Measurements from ENCODE around the gene SUGP2. TPM values are rescaled to one million over a fixed set of nuclear protein-coding genes. Genes with fewer than 3 reads are reported as not detected.
A peak's percentile ranks its signal among the peaks of the same experiment; 100 is the strongest.

The SUGP2 gene
- total RNA-seq, 1 donor from 2014 or later: 72.6 TPM

DNA sequence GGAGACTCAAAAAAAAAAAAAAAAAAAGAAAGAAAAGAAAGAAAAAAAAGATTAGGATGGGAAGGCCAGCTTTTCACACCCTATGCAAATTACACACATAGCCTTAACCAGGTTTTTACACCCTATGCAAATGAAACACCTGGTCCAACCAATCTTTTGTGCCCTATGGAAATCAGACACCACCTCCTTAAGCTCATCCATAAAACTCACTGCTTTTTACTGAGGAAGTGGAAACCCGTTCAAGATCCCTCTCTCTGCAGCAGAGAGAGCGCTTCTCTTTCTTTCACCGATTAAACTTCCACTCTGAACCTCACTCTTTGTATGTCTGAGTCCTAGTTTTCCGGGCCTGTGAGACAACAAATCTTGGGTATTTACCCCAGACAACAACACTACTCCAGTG lies 67.0 kb downstream of the SUGP2 start:
- TF ChIP-seq, protein P1, sequence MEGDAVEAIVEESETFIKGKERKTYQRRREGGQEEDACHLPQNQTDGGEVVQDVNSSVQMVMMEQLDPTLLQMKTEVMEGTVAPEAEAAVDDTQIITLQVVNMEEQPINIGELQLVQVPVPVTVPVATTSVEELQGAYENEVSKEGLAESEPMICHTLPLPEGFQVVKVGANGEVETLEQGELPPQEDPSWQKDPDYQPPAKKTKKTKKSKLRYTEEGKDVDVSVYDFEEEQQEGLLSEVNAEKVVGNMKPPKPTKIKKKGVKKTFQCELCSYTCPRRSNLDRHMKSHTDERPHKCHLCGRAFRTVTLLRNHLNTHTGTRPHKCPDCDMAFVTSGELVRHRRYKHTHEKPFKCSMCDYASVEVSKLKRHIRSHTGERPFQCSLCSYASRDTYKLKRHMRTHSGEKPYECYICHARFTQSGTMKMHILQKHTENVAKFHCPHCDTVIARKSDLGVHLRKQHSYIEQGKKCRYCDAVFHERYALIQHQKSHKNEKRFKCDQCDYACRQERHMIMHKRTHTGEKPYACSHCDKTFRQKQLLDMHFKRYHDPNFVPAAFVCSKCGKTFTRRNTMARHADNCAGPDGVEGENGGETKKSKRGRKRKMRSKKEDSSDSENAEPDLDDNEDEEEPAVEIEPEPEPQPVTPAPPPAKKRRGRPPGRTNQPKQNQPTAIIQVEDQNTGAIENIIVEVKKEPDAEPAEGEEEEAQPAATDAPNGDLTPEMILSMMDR (IDR thresholded peaks at IDR 0.05): no peak
- intact Hi-C loops (cut with DNase I): no loop called here

DNA sequence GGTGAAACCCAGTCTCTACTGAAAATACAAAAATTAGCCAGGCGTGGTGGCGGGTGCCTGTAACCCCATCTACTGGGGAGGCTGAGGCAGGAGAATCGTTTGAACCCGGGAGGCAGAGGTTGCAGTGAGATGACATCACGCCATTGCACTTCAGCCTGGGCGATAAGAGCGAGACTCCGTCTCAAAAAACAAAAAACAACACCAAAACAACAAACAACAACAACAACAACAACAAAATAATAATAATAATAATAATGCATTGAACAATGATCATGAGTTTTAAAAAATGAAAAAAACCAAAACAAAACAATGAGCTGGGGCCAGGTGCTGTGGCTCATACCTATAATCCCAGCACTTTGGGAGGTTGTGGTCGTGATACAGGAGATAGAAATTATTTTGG lies 69.2 kb downstream of the SUGP2 start:
- Histone ChIP-seq H3K9me3 (no peaks in the 10 kb centered on the region), H3K36me3 (no peaks in the 10 kb centered on the region), H3K4me3 (no peak overlapping the region), H3K27ac (no peak overlapping the region), H3K4me1 (peaks cover 19% of the 10 kb centered on the region), H3K27me3 (ENCODE audit: low read depth) (peaks cover 8% of the 10 kb centered on the region)
- DNase-seq (no peak), ATAC-seq (no peak)
- intact Hi-C loops (cut with DNase I): no loop called here
- TF ChIP-seq, protein P1 (IDR thresholded peaks at IDR 0.05): no peak

More for the DNA sequence above, 67.0 kb downstream of the SUGP2 start:
- ATAC-seq (no peak), DNase-seq (no peak)
- Histone ChIP-seq H3K27ac (peak overlapping the region; percentile 80), H3K9me3 (no peaks in the 10 kb centered on the region), H3K4me3 (no peak overlapping the region), H3K27me3 (ENCODE audit: low read depth) (peaks cover 7% of the 10 kb centered on the region), H3K4me1 (peaks cover 35% of the 10 kb centered on the region), H3K36me3 (no peaks in the 10 kb centered on the region)

DNA sequence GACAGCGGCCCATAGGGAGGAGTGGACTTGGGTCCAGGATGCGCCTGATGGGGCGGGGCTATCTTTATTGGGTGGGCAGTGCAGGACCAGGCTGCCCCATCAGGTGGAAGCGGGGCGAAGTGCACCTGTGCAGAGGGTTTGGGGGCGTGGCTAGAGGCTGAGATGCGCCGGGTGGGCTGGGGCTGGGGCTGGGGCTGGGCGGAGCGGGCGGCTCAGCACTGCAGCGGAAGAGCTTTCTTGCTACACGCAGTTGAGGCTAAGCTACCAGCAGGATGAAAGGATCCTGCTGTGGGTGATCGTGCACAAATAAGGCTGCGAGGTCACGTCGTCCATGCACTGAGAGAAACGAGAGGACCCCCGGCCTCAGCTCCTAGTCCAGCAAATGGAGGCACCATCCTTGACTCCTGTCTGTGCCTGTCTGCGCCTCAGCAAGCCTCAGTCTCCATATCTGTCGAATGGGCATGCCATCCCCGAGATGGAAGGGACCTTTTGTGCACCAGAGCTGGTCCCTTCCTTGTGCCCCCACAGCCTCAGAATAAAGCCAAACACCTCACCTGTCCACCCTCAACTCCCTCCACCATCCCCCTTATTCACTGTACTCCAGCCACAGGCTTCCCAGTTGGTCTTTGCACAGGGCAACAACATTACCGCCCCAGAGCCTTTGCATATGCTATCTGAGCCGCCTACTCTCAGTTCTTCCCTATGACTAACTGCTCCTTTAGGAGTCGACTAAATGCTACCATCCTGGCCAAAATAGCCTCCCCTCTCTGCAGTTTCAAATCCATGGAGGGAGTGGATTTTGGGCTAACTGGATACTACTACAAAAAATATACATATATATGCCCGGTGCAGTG lies 71.3 kb downstream of the SUGP2 start:
- no peak overlapping the region for H3K27ac ChIP-seq
- no peaks in the 10 kb centered on the region for H3K4me1 ChIP-seq
- no peak overlapping the region for H3K4me3 ChIP-seq
- ATAC-seq: no peak
- no peak for DNase-seq
- no peaks in the 10 kb centered on the region for H3K36me3 ChIP-seq
- peaks cover 8% of the 10 kb centered on the region for H3K27me3 ChIP-seq (ENCODE audit: low read depth)
- TF ChIP-seq, protein P1 (IDR thresholded peaks at IDR 0.05): no peak
- H3K9me3 ChIP-seq: no peaks in the 10 kb centered on the region
- intact Hi-C loops (cut with DNase I): no loop called here

DNA sequence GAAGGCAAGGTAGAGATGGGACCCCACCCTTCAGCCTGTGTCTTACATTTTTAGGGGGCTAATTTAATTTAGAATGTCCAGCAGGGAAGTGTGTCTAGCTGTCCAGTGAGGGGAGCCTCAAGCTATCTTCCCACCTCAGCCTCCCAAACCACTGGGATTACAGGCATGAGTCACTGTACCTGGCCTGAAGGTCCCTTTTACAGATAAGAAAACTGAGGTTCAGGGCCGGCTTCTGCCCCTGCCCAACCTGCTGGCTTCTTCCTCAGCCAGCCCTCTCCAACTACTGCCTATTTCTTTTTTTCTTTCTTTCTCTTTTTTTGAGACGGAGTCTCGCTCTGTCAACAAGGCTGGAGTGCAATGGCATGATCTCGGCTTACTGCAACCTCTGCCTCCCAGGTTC lies 72.9 kb downstream of the SUGP2 start:
- peaks cover 8% of the 10 kb centered on the region for H3K27me3 ChIP-seq (ENCODE audit: low read depth)
- DNase-seq: no peak
- TF ChIP-seq, protein P1 (IDR thresholded peaks at IDR 0.05): no peak
- H3K9me3 ChIP-seq: no peaks in the 10 kb centered on the region
- ATAC-seq: no peak
- no peaks in the 10 kb centered on the region for H3K4me1 ChIP-seq
- intact Hi-C loops (cut with DNase I): no loop called here
- H3K4me3 ChIP-seq: no peak overlapping the region
- H3K27ac ChIP-seq: no peak overlapping the region
- no peaks in the 10 kb centered on the region for H3K36me3 ChIP-seq

DNA sequence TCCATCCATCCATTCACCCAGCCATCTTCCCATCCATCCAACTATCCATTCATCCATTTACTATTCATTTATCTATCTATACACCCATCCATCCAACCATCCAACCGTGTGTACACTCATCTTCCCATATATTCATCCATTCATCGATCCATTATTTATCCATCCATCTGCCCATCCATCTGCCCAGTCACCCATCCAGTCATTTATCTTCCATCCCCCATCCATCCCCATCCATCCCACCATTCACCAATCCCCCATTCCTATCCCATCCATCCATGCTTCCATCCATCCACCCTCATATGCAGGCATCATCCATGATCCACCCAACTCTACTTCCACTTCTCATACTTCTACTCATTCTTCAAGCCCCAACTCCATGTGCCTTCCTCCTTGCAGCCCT lies 78.3 kb downstream of the SUGP2 start:
- intact Hi-C loops (cut with DNase I): no loop called here
- Histone ChIP-seq H3K4me3 (no peak overlapping the region), H3K36me3 (no peaks in the 10 kb centered on the region), H3K9me3 (no peaks in the 10 kb centered on the region), H3K27me3 (ENCODE audit: low read depth) (no peaks in the 10 kb centered on the region), H3K27ac (no peak overlapping the region), H3K4me1 (no peaks in the 10 kb centered on the region)
- DNase-seq (no peak), ATAC-seq (no peak)
- TF ChIP-seq, protein P1 (IDR thresholded peaks at IDR 0.05): no peak
